HepG2 (cell line): ENCODE results near the gene CUL5. TPM values are rescaled to one million over a fixed set of nuclear protein-coding genes. Genes with fewer than 3 reads are reported as not detected.

Experiments
- ATAC-seq: fragments of 200-7000 bp; cut with Tn5 transposase; 3 replicates; pipeline ENCODE4 v1.9.1; 2020; ENCODE audit warnings: mild to moderate bottlenecking, moderate library complexity
- BruUV-seq: library from RNA; stranded (reverse); fragments of 400-500 nt; replicated peaks from 2 replicates; lab custom pipeline; 2021; lab: Mats Ljungman, UMichigan
- CTCF ChIA-PET: fragments of 300-600 bp; formaldehyde crosslinking; extraction: SDS; loops from one replicate; lab custom pipeline; 2021; ENCODE audit warnings: low total read pairs, inconsistent platforms, low intra/inter-chr PET ratio; lab: Yijun Ruan, JAX
- POLR2A ChIA-PET: fragments of 350-600 bp; sonication (Branson Sonifier 250); formaldehyde crosslinking; loops from one replicate; lab custom pipeline; 2020; ENCODE audit warnings: antibody characterized with exemption, inconsistent platforms; lab: Yijun Ruan, JAX
- DNase-seq: peaks from one replicate; pipeline ENCODE4 v3.0.0-alpha.2; 2015; ENCODE audit warnings: low spot score
- FAIRE-seq: peaks from 3 replicates; lab custom pipeline; 2011; peaks lifted over from hg19 to GRCh38; lab: Jason Lieb, UNC
- H2AFZ ChIP-seq: one replicate; pipeline ENCODE4 v1.6.1; 2011; ENCODE audit warnings: low read length, inconsistent platforms
- H3K27ac ChIP-seq: fragments of 300-600 bp; 3 replicates; pipeline ENCODE4 v1.8.0; 2011; ENCODE audit warnings: mixed run types, mild to moderate bottlenecking, mixed read lengths, low read length, inconsistent platforms; ENCODE audit not compliant: insufficient read depth; ENCODE audit errors: extremely low read length
- H3K27me3 ChIP-seq, 2 experiments: fragments of 200-600 bp in 1 of 2; 2 replicates in 1 of 2; 3 replicates in 1 of 2; pipeline versions ENCODE4 v1.6.0 to v1.8.0; 2011; ENCODE audit warnings: low read length in 2 of 2, mild to moderate bottlenecking in 2 of 2, moderate library complexity in 2 of 2, inconsistent platforms in 1 of 2; ENCODE audit not compliant: insufficient read depth in 2 of 2, control insufficient read depth in 1 of 2
- H3K36me3 ChIP-seq, 2 experiments: fragments of 200-600 bp in 1 of 2; replicated peaks in 1 of 2; 2 replicates in 1 of 2; 3 replicates in 1 of 2; pipeline versions ENCODE4 v1.5.1 to v1.8.0; 2011; ENCODE audit warnings: low read length in 2 of 2, inconsistent platforms in 1 of 2; ENCODE audit not compliant: insufficient read depth in 2 of 2, control insufficient read depth in 1 of 2
- H3K4me1 ChIP-seq: 2 replicates; pipeline ENCODE4 v1.5.1; 2012; ENCODE audit warnings: low read length, inconsistent platforms; ENCODE audit not compliant: insufficient read depth
- H3K4me2 ChIP-seq: 2 replicates; pipeline ENCODE4 v1.6.0; 2011; ENCODE audit warnings: low read depth, low read length, inconsistent platforms
- H3K4me3 ChIP-seq, 3 experiments: fragments of 200-600 bp in 1 of 3; sonication (generic), shearing (Covaris generic) in 1 of 3; replicated peaks in 1 of 3; 2 replicates each; pipeline ENCODE4 v1.5.1; 2011 to 2016; ENCODE audit warnings: low read length in 3 of 3, inconsistent platforms in 2 of 3, low read depth in 2 of 3, mild to moderate bottlenecking in 2 of 3, control low read depth in 1 of 3, mixed read lengths in 1 of 3; ENCODE audit not compliant: insufficient read depth in 1 of 3
- H3K79me2 ChIP-seq: one replicate; pipeline ENCODE4 v1.6.1; 2011; ENCODE audit warnings: low read length, inconsistent platforms; ENCODE audit not compliant: insufficient read depth
- H3K9ac ChIP-seq: 2 replicates; pipeline ENCODE4 v1.6.0; 2011; ENCODE audit warnings: mild to moderate bottlenecking, low read depth, low read length, inconsistent platforms; ENCODE audit not compliant: insufficient read depth
- H3K9me3 ChIP-seq: 2 replicates; pipeline ENCODE4 v1.5.1; 2012; ENCODE audit warnings: mild to moderate bottlenecking, low read length
- H4K20me1 ChIP-seq: 2 replicates; pipeline ENCODE4 v1.6.0; 2011; ENCODE audit warnings: inconsistent platforms, mild to moderate bottlenecking, low read length, moderate library complexity; ENCODE audit not compliant: insufficient read depth
- CEBPB ChIP-seq: IDR thresholded peaks from 2 replicates; pipeline ENCODE4 v1.6.1; 2011; ENCODE audit warnings: low read depth, low read length, improper control_type of control experiment, borderline replicate concordance
- CEBPG ChIP-seq: IDR thresholded peaks from 2 replicates; pipeline ENCODE4 v1.6.1; 2016
- MAFF ChIP-seq: IDR thresholded peaks from 2 replicates; pipeline ENCODE4 v1.6.1; 2011; ENCODE audit warnings: low read depth, low read length, improper control_type of control experiment
- MAFK ChIP-seq, 2 experiments: IDR thresholded peaks in 1 of 2; conservative IDR thresholded peaks in 1 of 2; 2 replicates each; pipeline ENCODE4 v1.6.1; 2011; ENCODE audit warnings: improper control_type of control experiment in 2 of 2, low read length in 2 of 2
- NAIF1 ChIP-seq: sonication (generic); formaldehyde crosslinking; IDR thresholded peaks from 2 replicates; pipeline ENCODE4 v1.5.0; 2020; ENCODE audit warnings: mild to moderate bottlenecking, missing genetic modification reagents, borderline replicate concordance
- ZMYM4 ChIP-seq: sonication (generic); formaldehyde crosslinking; IDR thresholded peaks from 2 replicates; pipeline ENCODE4 v1.8.1; 2023; ENCODE audit warnings: mild to moderate bottlenecking, missing genetic modification reagents
- ZNF225 ChIP-seq: sonication (generic); formaldehyde crosslinking; IDR thresholded peaks from 2 replicates; pipeline ENCODE4 v1.4.0; 2020; ENCODE audit warnings: mild to moderate bottlenecking, missing genetic modification reagents
- ZNF44 ChIP-seq: sonication (generic); formaldehyde crosslinking; IDR thresholded peaks from 2 replicates; pipeline ENCODE4 v1.5.1; 2020; ENCODE audit warnings: mild to moderate bottlenecking, missing genetic modification reagents
- WGBS: methylation state at CpG from one replicate; pipeline ENCODE4 v1.1.6; 2017; ENCODE audit warnings: low lambda C conversion rate; 5-methylcytosine and 5-hydroxymethylcytosine counted together
- in situ Hi-C: cut with HindIII; loops from 2 replicates; pipeline ENCODE4 v1.10.0; 2017; ENCODE audit warnings: low pct_unique_long_range_greater_than_20kb; ENCODE audit not compliant: extremely low pct_ligation_motif_present
- intact Hi-C: fragments of 100-400 bp; cut with micrococcal nuclease; formaldehyde crosslinking; loops from one replicate; pipeline ENCODE4 v1.10.0; 2022; ENCODE audit not compliant: unreplicated experiment
- polyA plus RNA-seq, 8 experiments: library from polyadenylated mRNA; depleted of rRNA in 3 of 8; stranded (reverse) in 7 of 8; unstranded in 1 of 8; fragments of >200 nt; fragmentation: Illumina TruSeq in 4 of 8; extraction: Trizol in 4 of 8; gene quantifications; 2 replicates each; pipeline versions ENCODE4 v1.2.1 to v1.2.3, GENCODE V29; 2011 to 2016; ENCODE audit warnings: low read depth in 4 of 8, missing spikeins in 1 of 8, mixed read lengths in 1 of 8; ENCODE audit not compliant: insufficient read depth in 1 of 8
- total RNA-seq, 5 experiments: library from RNA; depleted of rRNA; stranded (reverse); fragments of >200 nt; fragmentation: Illumina TruSeq; extraction: Trizol; gene quantifications; 2 replicates each; pipeline ENCODE4 v1.2.3, GENCODE V29; 2016; ENCODE audit warnings: low read depth in 1 of 5
- TF ChIP-seq, protein P1 (sequence below): sonication (generic); formaldehyde crosslinking; IDR thresholded peaks from 2 replicates; pipeline ENCODE4 v1.4.0; 2020; ENCODE audit warnings: missing genetic modification reagents
- TF ChIP-seq, protein P2 (sequence below): sonication (generic); formaldehyde crosslinking; conservative IDR thresholded peaks from 2 replicates; pipeline ENCODE4 v1.5.0; 2020; ENCODE audit warnings: missing genetic modification reagents

CUL5 gene
- total and polyA plus RNA-seq, 2 of the 13 experiments (the other 11 are each of a cell fraction or from before 2014, with no cell fraction given) = 7.0 to 24.7 TPM

DNA sequence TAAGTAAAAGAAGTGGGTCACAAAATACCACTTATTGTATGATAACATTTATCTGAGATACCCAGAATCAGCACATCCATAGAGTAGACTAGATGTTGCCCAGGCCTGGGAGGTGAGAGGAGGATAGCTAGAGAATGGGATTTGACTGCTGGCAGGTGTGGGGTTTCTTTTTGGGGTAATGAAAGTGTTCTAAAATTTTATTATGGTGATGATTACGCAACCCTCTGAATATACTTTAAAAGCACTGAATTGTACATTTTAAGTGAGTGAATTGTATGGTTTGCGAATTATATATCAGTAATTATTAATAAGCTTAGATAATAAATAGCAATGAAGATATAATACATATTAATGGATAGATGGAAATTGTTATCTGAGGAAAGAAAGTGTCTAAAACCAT, 77.0 kb downstream of the CUL5 start:
- no peak for FAIRE-seq
- DNase-seq = no peak
- Histone ChIP-seq H3K79me2 (no peaks in the 10 kb centered on the region), H3K9ac (no peak overlapping the region), H3K27me3 (no peaks in the 10 kb centered on the region), H3K4me1 (no peaks in the 10 kb centered on the region), H2AFZ (no peak overlapping the region)
- POLR2A ChIA-PET = no interaction called here
- in situ Hi-C loops = no loop called here
- 96% methylated on average over 2 of the region's 2 CpGs for WGBS
- intact Hi-C loops = no loop called here
- TF ChIP-seq CEBPG (CRISPR knock-in tag) (0 out of 2 replicates have a peak, but pooled peaks have one; percentile 23), CEBPB (peak; percentile 69), NAIF1 (CRISPR knock-in tag) (no peak)
- TF ChIP-seq, protein P1, sequence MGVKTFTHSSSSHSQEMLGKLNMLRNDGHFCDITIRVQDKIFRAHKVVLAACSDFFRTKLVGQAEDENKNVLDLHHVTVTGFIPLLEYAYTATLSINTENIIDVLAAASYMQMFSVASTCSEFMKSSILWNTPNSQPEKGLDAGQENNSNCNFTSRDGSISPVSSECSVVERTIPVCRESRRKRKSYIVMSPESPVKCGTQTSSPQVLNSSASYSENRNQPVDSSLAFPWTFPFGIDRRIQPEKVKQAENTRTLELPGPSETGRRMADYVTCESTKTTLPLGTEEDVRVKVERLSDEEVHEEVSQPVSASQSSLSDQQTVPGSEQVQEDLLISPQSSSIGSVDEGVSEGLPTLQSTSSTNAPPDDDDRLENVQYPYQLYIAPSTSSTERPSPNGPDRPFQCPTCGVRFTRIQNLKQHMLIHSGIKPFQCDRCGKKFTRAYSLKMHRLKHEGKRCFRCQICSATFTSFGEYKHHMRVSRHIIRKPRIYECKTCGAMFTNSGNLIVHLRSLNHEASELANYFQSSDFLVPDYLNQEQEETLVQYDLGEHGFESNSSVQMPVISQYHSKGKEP = no peak
- TF ChIP-seq, all 625 proteins: peak for 2
- no peak overlapping the region for H3K4me2 ChIP-seq
- no peak overlapping the region for H3K27ac ChIP-seq
- CTCF ChIA-PET = no interaction called here
- no peak overlapping the region for H3K4me3 ChIP-seq
- peaks cover 5 to 48% of the 10 kb centered on the region in 2 experiments for H3K36me3 ChIP-seq
- no TSS peak for BruUV-seq
- no peaks in the 10 kb centered on the region for H3K9me3 ChIP-seq
- no peaks in the 10 kb centered on the region for H4K20me1 ChIP-seq
- no peak for ATAC-seq

DNA sequence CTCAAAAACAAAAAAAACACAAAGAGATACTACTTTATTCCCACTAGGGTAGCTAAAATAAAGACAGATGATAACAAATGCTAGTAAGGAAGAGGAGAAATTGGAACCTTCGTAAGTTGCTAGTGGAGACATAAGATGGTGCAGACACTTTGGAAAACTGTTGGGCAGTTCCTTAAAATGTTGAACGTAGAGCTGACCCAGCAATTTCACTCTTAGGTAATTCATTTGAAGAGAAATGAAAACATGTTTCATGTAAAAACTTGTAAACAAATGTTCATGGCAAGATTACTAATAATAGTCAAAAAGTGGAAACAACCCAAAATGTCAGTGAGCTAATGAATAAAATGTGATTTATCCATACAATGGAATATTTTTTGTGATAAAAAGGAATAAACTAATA, 83.4 kb downstream of the CUL5 start:
- WGBS = 46% methylated on average over 2 of the region's 2 CpGs
- H3K4me2 ChIP-seq = no peak overlapping the region
- H3K9me3 ChIP-seq = no peaks in the 10 kb centered on the region
- peaks cover 9 to 33% of the 10 kb centered on the region in 2 experiments; a peak in 4 of 5 replicates for H3K36me3 ChIP-seq
- CTCF ChIA-PET = no interaction called here
- H4K20me1 ChIP-seq = no peaks in the 10 kb centered on the region
- no peaks in the 10 kb centered on the region for H3K27me3 ChIP-seq
- ATAC-seq = no peak
- FAIRE-seq = no peak
- H3K9ac ChIP-seq = no peak overlapping the region
- DNase-seq = no peak
- POLR2A ChIA-PET = no interaction called here
- no peak overlapping the region for H2AFZ ChIP-seq
- H3K4me1 ChIP-seq = no peaks in the 10 kb centered on the region
- intact Hi-C loops = no loop called here
- no peak overlapping the region for H3K27ac ChIP-seq
- no peak overlapping the region for H3K4me3 ChIP-seq
- H3K79me2 ChIP-seq = no peaks in the 10 kb centered on the region
- in situ Hi-C loops = no loop called here
- TF ChIP-seq MAFK (conservative IDR thresholded peaks at IDR 0.05 in 1 of 2, IDR thresholded peaks at IDR 0.05 in 1 of 2; ENCODE audit: low read length in 2 of 2) (peak; percentile 67 to 76), ZNF44 (CRISPR knock-in tag) (no peak), ZMYM4 (CRISPR knock-in tag) (no peak), MAFF (peak; percentile 57), ZNF225 (CRISPR knock-in tag) (no peak)
- TF ChIP-seq, protein P2, sequence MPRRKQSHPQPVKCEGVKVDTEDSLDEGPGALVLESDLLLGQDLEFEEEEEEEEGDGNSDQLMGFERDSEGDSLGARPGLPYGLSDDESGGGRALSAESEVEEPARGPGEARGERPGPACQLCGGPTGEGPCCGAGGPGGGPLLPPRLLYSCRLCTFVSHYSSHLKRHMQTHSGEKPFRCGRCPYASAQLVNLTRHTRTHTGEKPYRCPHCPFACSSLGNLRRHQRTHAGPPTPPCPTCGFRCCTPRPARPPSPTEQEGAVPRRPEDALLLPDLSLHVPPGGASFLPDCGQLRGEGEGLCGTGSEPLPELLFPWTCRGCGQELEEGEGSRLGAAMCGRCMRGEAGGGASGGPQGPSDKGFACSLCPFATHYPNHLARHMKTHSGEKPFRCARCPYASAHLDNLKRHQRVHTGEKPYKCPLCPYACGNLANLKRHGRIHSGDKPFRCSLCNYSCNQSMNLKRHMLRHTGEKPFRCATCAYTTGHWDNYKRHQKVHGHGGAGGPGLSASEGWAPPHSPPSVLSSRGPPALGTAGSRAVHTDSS (CRISPR knock-in tag) = no peak
- no TSS peak for BruUV-seq
